Measurements from ENCODE around the gene EPHA2. TPM values are rescaled to one million over a fixed set of nuclear protein-coding genes. Genes with fewer than 3 reads are reported as not detected.

EPHA2 gene
- total RNA-seq, 1 donor from 2014 or later, result 42.0 TPM

Other genes starting within 250 kb of the EPHA2 start
- 17.6 TPM for gene ZBTB17, start 180.0 kb downstream of the EPHA2 start, total RNA-seq
- gene SRARP, start 151.8 kb downstream of the EPHA2 start, total RNA-seq, result not detected
- 3.0 TPM for gene HSPB7, start 138.0 kb downstream of the EPHA2 start, total RNA-seq
- 0.20 TPM for gene CLCNKA, start 134.0 kb downstream of the EPHA2 start, total RNA-seq
- 0.20 TPM for gene CLCNKB, start 112.3 kb downstream of the EPHA2 start, total RNA-seq
- gene FAM131C, start 82.4 kb downstream of the EPHA2 start, total RNA-seq, result not detected
- gene ARHGEF19, start 56.6 kb upstream of the EPHA2 start, total RNA-seq, result 18.7 TPM
- 2.0 TPM for gene CPLANE2, start 81.1 kb upstream of the EPHA2 start, total RNA-seq
- gene FBXO42, start 196.4 kb upstream of the EPHA2 start, total RNA-seq, result 24.8 TPM
- 19.3 TPM for gene SZRD1, start 211.2 kb upstream of the EPHA2 start, total RNA-seq